H1 (cell line): ENCODE results near the gene PLTP. TPM values are rescaled to one million over a fixed set of nuclear protein-coding genes. Genes with fewer than 3 reads are reported as not detected.

Source experiments
- RAD21 ChIP-seq, 2 experiments: IDR thresholded peaks in 1 of 2; conservative IDR thresholded peaks in 1 of 2; 2 replicates each; pipeline ENCODE4 v1.6.1; 2011; ENCODE audit warnings: low read depth in 2 of 2, low read length in 2 of 2, improper control_type of control experiment in 1 of 2, inconsistent platforms in 1 of 2, mild to moderate bottlenecking in 1 of 2, moderate library complexity in 1 of 2
- RBBP5 ChIP-seq: IDR thresholded peaks from 2 replicates; pipeline ENCODE4 v1.7.1; 2012; ENCODE audit warnings: low read depth, mild to moderate bottlenecking, inconsistent platforms, low read length, moderate library complexity, borderline replicate concordance
- RFX5 ChIP-seq: IDR thresholded peaks from 2 replicates; pipeline ENCODE4 v1.6.1; 2011; ENCODE audit warnings: low read depth, low read length, improper control_type of control experiment, borderline replicate concordance
- ZNF274 ChIP-seq: IDR thresholded peaks from 2 replicates; pipeline ENCODE4 v1.7.0; 2012; ENCODE audit warnings: low read length, borderline replicate concordance; ENCODE audit errors: extremely low read depth
- polyA plus RNA-seq, 7 experiments: library from polyadenylated mRNA; depleted of rRNA in 3 of 7; stranded (reverse) in 5 of 7; unstranded in 2 of 7; fragments of >200 nt in 5 of 7; fragments of 200-250 nt in 2 of 7; gene quantifications; 1 replicate in 5 of 7; 2 replicates in 1 of 7; 4 replicates in 1 of 7; pipeline versions ENCODE4 v1.2.1 to v1.2.3, GENCODE V29; 2011 to 2013; ENCODE audit warnings: missing spikeins in 2 of 7, mixed read lengths in 2 of 7
- total RNA-seq: library from RNA; stranded (reverse); fragmentation: NEBNext Ultra II Directional; extraction: Animal tissue kit (Norgen Biotek cat#: 25700); gene quantifications from 2 replicates; pipeline ENCODE4 v1.2.1, GENCODE V29; 2021

The PLTP gene
- total and polyA plus RNA-seq, 2 of the 8 experiments (the other 6 are each of a cell fraction or from before 2014, with no cell fraction given): 120 to 194 TPM

DNA sequence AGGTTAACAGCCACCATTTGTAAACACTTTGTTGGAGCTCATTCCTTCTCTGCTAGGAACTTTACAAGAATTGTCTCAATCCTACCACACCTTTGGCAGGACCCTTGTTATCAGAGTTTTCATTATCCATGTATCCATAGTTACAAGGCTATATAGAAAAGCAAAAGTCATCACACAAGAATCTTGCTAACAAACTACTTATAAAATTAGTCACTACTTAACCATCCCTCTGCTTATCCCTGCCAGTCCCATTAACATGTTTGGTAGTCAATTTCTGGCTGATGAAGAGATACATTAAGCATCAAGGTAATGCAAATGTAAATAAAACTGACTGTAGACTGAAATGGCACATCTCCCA is 44.2 kb downstream of the PLTP start (continued):
- no peak for TF ChIP-seq RBBP5
- TF ChIP-seq RFX5: no peak
- TF ChIP-seq RAD21 (IDR thresholded peaks at IDR 0.05 in 1 of 2, conservative IDR thresholded peaks at IDR 0.05 in 1 of 2; ENCODE audit: low read depth in 2 of 2, low read length in 2 of 2): no peak
- no peak for TF ChIP-seq ZNF274
